Measurements from ENCODE around the gene FIGNL2.
"Not testable (repeated sequence)": the region's sequence is repeated elsewhere in the genome, so short reads cannot be mapped to it uniquely, and the experiment has no call there.

The FIGNL2 gene

GRCh38 chr12:51833448-51834227 is 14.9 kb downstream of the FIGNL2 start:
- no peak for DNase-seq

DNA sequence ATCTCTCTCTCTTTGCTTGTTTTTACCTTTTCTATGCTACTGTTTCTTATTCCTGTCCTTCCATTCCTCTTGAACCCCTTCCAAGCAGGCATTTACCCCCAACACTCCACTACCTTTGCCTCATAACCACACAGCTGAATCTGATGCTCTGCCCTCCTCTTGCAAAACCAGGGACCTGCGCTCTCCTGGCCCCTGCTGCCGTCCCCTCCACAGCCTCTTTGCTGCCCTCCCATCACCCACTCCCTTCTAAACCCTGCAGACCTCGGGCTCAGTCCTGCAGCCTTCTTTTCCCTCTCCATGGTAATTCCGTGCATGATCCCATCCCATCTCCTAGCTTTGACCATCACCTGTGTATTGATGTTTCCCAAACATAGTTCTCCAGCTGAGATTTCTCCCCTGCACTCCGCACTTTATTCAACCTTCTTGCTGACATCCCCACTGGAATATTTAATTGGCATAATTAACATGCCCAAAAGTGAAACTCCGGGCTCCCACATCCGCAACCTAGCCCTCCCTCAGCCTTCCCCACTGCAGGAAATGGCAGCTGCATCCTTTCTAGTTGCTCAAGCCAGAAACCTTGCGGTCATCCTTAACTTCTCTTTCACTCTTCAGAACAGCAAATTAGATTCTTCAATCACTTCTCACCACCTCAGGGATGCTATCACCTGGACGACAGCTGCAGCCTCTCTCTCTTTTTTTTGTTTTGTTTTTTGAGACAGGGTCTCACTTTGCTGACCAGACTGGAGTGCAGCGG is 16.0 kb downstream of the FIGNL2 start:
- DNase-seq, result peak; percentile 38 to 50

GRCh38 chr12:51831817-51832216 is 16.7 kb downstream of the FIGNL2 start:
- DNase-seq, result not testable (repeated sequence)

- no peak for DNase-seq
Observed at GRCh38 chr12:51829641-51830040, 18.9 kb downstream of the FIGNL2 start.

- no peak for DNase-seq
Observed at GRCh38 chr12:51829011-51829481, 19.5 kb downstream of the FIGNL2 start.

- no peak for DNase-seq
Observed at GRCh38 chr12:51827925-51828818, 20.3 kb downstream of the FIGNL2 start.

- DNase-seq, result no peak
Observed at GRCh38 chr12:51826881-51827280, 21.6 kb downstream of the FIGNL2 start.

- no peak for DNase-seq
Observed at GRCh38 chr12:51825216-51825615, 23.3 kb downstream of the FIGNL2 start.

- DNase-seq, result peak; percentile 64 to 79
Observed at GRCh38 chr12:51823875-51824565, 24.5 kb downstream of the FIGNL2 start.

GRCh38 chr12:51822956-51823355 is 25.6 kb downstream of the FIGNL2 start:
- DNase-seq, result no peak

DNA sequence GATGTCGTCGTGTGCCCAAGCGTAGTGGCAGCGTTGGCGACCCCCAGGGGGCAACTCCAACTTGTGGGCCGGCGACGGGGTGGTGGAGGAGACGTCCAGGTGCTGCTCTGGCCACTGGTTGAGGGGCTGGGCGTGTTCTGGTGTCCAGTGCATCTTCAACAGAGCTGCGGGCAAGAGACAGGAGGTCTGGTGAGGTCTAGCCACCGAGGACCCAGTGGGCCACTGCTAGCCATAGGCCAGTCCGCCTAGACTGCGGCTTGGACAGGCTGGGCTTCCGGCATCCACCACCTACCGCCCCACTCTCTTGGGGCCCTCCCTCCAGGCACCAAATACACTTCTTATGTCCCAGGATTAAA is 26.3 kb downstream of the FIGNL2 start:
- DNase-seq, result no peak

GRCh38 chr12:51821440-51822260 is 26.9 kb downstream of the FIGNL2 start:
- no peak for DNase-seq

GRCh38 chr12:51820526-51821439 is 27.7 kb downstream of the FIGNL2 start:
- DNase-seq, result no peak

DNA sequence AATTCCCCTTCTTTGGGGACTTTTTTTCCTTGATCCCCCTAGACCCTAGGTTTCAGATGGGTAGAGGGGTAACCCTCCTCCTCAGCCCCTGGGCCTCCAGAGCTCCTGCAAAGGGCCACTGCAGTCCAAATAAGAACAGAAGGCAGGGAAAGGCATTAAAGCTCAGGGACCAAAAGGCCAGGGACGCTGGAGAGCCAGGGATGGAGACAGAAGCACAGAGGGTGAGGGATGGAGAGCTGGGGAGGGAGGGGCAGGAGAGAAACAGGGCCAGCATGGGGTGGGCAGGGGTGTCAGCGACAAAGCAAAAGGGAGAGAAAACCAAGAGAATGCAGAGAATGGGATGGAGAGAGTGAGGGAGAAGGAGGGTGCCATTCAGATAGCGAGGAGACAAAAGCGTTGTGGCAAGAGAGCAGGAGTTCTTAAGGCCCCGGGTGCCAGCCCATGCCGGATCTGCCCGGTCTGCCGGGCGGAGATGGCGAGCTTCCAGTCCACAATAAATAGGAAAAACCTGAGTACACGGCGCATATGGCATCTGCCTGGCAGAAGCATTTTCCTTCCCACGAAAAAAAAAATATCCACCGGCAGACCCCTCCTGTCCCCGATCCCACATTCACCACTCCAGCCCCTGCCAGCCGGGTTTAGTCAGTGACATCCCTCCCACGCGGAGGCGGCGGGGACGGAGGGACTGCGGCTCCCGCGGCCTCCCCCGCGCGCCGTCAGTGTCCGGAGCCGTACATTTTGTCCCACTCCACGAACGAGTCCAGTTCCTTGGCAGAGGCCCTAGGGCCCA is 28.6 kb downstream of the FIGNL2 start:
- DNase-seq, result no peak

DNA sequence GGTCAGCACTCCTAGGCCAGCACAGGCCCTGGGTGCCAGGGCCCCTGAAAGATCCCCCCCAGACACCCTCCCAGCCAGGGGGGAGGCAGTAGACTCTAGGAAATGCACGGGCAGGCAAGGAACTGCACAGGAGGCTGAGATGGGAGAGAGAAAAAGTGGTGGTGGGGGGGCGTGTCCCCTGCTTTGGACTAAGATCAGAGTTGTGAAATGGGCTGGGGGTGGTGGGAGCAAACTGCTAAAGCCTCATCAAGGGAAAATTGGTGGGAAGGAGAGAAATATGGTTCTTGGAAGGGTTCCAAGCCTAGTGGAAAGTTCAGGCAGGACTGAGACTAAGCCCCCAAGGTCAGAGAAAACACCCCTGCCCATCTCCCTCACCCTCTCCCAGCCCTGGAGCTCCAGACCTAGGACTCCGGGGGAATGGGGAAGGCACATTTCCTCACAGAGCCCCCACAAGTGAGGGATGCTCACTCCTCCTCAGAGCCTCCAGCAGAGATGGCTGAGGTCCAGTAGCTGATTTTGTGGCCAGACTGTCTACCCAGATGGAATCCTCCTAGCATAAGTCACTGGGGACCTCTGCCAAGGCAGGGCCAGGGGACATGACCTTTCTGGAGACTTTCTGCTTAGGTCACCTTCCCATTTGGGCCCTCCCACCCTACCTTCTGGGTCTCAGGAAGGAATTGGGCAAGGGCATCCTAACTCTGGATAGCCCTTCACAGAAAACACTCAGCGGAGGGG is 29.8 kb downstream of the FIGNL2 start:
- no peak for DNase-seq

GRCh38 chr12:51818086-51818485 is 30.4 kb downstream of the FIGNL2 start:
- DNase-seq, result no peak

- DNase-seq, result no peak
Observed at GRCh38 chr12:51817027-51817953, 31.2 kb downstream of the FIGNL2 start.

DNA sequence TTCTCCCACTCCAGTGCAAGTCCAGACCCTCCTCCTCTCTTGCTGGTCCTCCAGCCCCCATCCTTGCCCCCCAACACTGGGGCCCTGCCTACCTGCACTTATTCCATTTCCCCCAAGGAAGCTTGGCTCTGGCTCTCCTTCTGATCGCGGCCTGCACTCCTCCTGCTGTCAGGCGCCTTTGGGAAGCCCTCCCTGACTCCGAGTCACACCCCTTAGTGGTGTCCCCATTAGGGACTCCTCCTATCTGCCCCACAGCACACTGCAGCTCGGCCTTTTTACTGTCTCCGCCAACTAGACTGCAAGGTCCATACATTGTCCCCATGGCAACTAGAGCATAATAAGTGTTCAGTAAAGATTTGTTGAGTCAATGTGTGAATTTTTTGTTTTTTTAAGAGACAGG is 32.9 kb downstream of the FIGNL2 start:
- DNase-seq, result no peak
